NCI-H2196 treated with DMSO at 0.1 percent for 48 hours (cell line): ENCODE results near the gene SSBP1.
"Not testable (repeated sequence)": the region's sequence is repeated elsewhere in the genome, so short reads cannot be mapped to it uniquely, and the experiment has no call there.

Experiments used
- DNase-seq: peaks from one replicate; lab custom pipeline; 2025; ENCODE audit not compliant: unreplicated experiment; lab: John Stamatoyannopoulos, UW

Gene SSBP1

DNA sequence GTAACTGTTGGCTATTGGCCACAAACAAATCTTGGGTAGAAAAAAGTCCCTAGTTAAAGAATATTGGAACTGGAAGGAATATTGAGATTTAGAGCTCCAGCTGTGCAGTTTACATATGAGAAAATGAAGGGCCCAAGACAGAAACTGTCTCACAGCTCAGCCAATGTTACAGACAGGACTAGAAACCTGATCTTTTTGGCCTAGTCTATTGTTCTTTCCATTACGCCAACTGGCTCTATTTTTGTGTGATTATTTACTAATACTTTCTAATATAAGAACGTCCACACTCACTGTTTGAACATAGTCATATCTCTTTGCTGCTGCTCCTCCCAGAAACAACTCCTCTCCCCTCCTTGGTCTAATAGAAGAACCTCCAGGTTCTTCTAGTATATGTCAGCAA lies 28.8 kb upstream of the SSBP1 start:
- no peak for DNase-seq

GRCh38 chr7:141709749-141710148 lies 28.4 kb upstream of the SSBP1 start:
- DNase-seq = no peak

DNA sequence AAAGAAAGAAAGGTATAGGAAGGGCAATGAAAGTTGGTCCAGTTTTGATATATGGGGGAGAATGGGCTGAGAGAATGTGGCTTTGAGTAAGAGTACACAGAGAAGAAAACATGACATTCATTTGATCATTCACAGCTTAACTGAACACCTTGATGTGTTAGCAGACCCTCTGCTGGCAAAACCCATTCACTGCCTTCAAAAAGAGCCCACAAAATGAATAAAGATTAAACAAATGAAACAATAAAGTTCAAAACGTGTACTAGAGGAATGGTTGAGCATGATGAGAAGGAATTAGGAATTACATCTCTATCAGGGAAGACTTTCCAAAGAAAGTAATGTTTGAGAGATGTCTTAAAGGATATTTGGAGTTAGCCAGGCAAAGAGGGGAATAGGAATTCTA lies 27.9 kb upstream of the SSBP1 start:
- no peak for DNase-seq

- DNase-seq = no peak
Observed at GRCh38 chr7:141712603-141713255, 25.4 kb upstream of the SSBP1 start.

GRCh38 chr7:141713890-141714289 lies 24.3 kb upstream of the SSBP1 start:
- DNase-seq = no peak

- DNase-seq = no peak
Observed at GRCh38 chr7:141714571-141714970, 23.6 kb upstream of the SSBP1 start.

GRCh38 chr7:141715018-141715417 lies 23.1 kb upstream of the SSBP1 start:
- DNase-seq = no peak

DNA sequence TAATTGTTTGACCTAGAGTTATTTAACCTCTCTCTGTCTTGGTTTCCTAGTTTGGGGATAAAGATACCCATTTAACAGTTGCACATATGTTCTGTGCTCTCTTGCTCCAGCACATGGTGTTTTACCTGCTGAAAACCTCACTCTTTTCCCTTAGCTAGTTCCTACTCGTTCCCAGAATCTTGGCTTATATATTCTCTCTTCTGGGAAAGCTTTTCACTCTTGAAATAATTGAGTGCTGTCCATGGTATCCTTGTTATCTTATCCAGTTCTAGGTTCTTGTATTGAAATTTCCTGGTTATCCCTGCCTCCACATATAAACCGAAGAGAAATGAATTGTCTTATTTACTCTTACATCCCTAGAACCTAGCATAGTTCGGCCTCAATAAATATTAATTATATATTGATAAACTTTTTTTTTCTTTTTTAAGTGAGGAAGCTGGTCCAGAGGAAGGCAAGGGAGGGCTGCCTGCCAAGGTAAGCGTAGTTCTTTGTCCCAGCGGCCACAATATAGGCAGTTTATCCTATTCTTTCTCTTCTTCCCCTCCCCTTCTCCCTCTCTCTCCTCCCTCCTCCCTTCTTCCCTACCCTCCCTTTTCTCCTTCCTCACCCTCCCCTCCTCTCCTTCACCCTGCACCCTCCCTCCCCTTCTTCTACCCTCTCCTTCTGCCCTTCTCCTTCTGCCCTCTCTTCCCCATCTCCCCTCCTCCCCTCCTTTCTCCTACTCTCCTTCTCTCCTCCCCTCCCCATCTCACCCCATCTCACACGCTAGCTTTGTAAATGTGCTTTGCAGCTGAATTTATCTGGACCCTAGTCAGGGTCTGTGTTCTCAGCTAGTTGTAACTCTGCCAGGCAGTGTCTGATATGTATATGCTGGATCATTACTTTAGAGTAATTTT lies 22.1 kb upstream of the SSBP1 start:
- DNase-seq = no peak

GRCh38 chr7:141717450-141717849 lies 20.7 kb upstream of the SSBP1 start:
- no peak for DNase-seq

- DNase-seq = no peak
Observed at GRCh38 chr7:141722529-141722928, 15.6 kb upstream of the SSBP1 start.

- no peak for DNase-seq
Observed at GRCh38 chr7:141729020-141729419, 9.1 kb upstream of the SSBP1 start.

- DNase-seq = no peak
Observed at GRCh38 chr7:141731476-141732149, 6.5 kb upstream of the SSBP1 start.

DNA sequence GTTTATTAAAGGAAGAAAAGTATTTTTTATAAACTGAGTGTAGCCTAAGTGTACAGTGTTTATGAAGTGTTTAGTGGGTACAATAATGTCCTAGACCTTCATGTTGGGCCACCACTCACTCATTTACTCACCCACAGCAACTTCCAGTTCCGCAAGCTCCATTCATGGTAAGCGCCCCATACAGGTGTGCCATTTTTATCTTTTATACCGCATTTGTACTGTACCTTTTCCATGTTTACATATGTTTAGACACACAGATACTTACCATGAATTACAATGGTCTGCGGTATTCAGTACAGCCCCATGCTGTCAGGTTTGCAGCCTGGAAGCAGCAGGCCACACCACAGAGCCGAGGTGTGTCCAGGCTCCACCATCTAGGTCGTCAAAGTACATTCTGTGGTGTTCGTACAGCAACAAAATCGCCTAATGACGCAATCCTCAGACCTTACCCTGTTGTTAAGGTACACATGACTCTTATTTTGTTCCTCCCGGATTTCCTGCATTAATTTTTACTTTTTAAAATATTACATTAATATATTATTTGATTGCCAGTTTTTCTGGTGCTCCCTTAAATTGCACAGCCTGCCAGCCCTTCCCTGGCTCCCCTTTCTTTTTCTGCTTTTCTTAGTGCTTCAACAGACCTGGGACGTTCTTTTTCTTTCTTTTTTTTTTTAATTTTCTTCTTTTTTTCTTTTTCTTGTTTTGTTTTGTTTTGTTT lies 881 bp upstream of the SSBP1 start:
- no peak for DNase-seq

GRCh38 chr7:141738592-141739013 lies 445 bp downstream of the SSBP1 start:
- no peak for DNase-seq

DNA sequence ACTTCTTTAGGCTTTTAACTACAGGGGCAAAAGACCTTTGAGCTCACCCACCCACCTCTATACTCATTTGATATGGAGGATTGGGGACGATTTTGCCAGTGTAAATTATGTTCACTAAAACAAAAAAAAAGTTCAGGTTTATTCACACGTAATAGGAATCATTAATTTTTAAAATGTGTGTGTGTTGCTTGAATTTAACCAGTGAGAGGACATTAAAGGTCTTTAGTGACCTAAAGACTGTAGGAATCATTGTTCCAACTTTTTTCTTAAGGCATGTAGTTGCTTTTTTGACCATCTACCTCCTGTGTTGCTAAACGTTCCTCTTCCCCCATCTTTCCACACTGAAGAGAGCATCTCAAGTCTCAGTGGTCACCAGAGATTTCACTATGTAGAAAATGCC lies 1.1 kb downstream of the SSBP1 start:
- no peak for DNase-seq

GRCh38 chr7:141742229-141742628 lies 4.1 kb downstream of the SSBP1 start:
- no peak for DNase-seq

DNA sequence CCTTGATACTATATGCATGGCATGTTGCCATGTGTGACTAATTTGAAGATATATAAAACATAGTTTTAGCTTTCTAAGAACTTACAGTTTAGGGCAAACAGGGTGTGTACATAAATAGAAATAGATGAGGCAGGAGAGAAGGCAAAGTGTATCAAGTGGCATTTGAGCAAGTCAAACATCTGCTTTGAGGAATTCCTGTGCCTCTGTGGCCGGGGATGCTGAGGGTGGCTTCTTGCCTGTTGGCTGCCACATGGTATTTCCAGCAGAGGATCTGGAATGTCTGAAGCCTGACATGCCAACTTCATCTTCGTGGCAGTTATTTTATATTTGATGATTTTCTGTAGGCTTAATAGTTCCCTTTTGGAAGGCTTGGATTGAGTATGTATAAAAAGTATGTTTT lies 6.0 kb downstream of the SSBP1 start:
- no peak for DNase-seq

GRCh38 chr7:141748396-141748795 lies 10.2 kb downstream of the SSBP1 start:
- DNase-seq = no peak

DNA sequence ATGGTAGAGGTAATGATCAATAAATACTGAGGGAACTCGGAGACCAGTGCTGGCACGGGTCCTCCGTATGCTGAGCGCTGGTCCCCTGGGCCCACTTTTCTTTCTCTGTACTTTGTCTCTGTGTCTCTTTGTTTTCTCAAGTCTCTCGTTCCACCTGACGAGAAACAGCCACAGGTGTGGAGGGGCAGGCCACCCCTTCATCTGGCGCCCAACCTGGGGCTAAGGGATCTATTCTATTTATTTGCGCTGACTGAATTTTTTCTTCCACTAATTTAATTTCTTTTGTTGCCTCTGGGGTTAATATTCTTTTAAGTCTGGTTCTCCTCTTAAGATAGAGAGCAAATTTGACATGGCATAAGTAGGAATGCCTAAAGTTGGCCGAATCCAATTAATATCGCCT lies 13.7 kb downstream of the SSBP1 start:
- not testable (repeated sequence) for DNase-seq

- no peak for DNase-seq
Observed at GRCh38 chr7:141752634-141753033, 14.5 kb downstream of the SSBP1 start.

GRCh38 chr7:141754939-141755338 lies 16.8 kb downstream of the SSBP1 start:
- DNase-seq = no peak
